Right renal cortex interstitium (tissue), 3 donors: ENCODE data around the gene TMEM62. TPM values are rescaled to one million over a fixed set of nuclear protein-coding genes. Genes with fewer than 3 reads are reported as not detected.
"Not testable (repeated sequence)": the region's sequence is repeated elsewhere in the genome, so short reads cannot be mapped to it uniquely, and the experiment has no call there.

Source experiments
- DNase-seq, 3 donors: peaks; one replicate each; pipeline ENCODE4 v3.0.0-alpha.2; 2013; ENCODE audit warnings: low read depth in 3 of 3, low spot score in 2 of 3
- polyA plus RNA-seq, 3 donors: library from polyadenylated mRNA; unstranded; fragments of 120-200 nt; gene quantifications; one replicate each; pipeline ENCODE4 v1.2.1, GENCODE V29; 2013; ENCODE audit not compliant: insufficient read length in 3 of 3

Gene TMEM62
- polyA plus RNA-seq, 3 donors = 15.1 to 17.7 (median 16.3) TPM

- no peak for DNase-seq
Measured at GRCh38 chr15:43118829-43119228, 14.6 kb upstream of the TMEM62 start.

- no peak for DNase-seq
Measured at GRCh38 chr15:43121863-43122262, 11.5 kb upstream of the TMEM62 start.

- DNase-seq = no peak
Measured at GRCh38 chr15:43125100-43125661, 8.2 kb upstream of the TMEM62 start.

GRCh38 chr15:43126356-43126755, 7.0 kb upstream of the TMEM62 start:
- no peak for DNase-seq

- no peak for DNase-seq
Measured at GRCh38 chr15:43127752-43128151, 5.6 kb upstream of the TMEM62 start.

- DNase-seq = not testable (repeated sequence)
Measured at GRCh38 chr15:43128174-43128979, 5.0 kb upstream of the TMEM62 start.

- DNase-seq = no peak
Measured at GRCh38 chr15:43128980-43129335, 4.4 kb upstream of the TMEM62 start.

- no peak for DNase-seq
Measured at GRCh38 chr15:43132830-43133429, 456 bp upstream of the TMEM62 start.

GRCh38 chr15:43134157-43134635, 810 bp downstream of the TMEM62 start:
- no peak for DNase-seq

GRCh38 chr15:43135351-43135750, 2.0 kb downstream of the TMEM62 start:
- DNase-seq = no peak

GRCh38 chr15:43143203-43143941, 10.0 kb downstream of the TMEM62 start:
- no peak for DNase-seq

GRCh38 chr15:43144512-43144911, 11.1 kb downstream of the TMEM62 start:
- no peak for DNase-seq

GRCh38 chr15:43146184-43146583, 12.8 kb downstream of the TMEM62 start:
- DNase-seq = no peak

GRCh38 chr15:43150191-43150929, 17.0 kb downstream of the TMEM62 start:
- DNase-seq = no peak

- no peak for DNase-seq
Measured at GRCh38 chr15:43151688-43152087, 18.3 kb downstream of the TMEM62 start.

GRCh38 chr15:43153269-43153668, 19.9 kb downstream of the TMEM62 start:
- no peak for DNase-seq

- DNase-seq = no peak
Measured at GRCh38 chr15:43165801-43166325, 32.5 kb downstream of the TMEM62 start.

- DNase-seq = not testable (repeated sequence)
Measured at GRCh38 chr15:43167261-43167660, 33.9 kb downstream of the TMEM62 start.

- no peak for DNase-seq
Measured at GRCh38 chr15:43168192-43169107, 35.1 kb downstream of the TMEM62 start.
